ENCODE measurements around the gene KCNK17.

The KCNK17 gene, protein sequence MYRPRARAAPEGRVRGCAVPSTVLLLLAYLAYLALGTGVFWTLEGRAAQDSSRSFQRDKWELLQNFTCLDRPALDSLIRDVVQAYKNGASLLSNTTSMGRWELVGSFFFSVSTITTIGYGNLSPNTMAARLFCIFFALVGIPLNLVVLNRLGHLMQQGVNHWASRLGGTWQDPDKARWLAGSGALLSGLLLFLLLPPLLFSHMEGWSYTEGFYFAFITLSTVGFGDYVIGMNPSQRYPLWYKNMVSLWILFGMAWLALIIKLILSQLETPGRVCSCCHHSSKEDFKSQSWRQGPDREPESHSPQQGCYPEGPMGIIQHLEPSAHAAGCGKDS

DNA sequence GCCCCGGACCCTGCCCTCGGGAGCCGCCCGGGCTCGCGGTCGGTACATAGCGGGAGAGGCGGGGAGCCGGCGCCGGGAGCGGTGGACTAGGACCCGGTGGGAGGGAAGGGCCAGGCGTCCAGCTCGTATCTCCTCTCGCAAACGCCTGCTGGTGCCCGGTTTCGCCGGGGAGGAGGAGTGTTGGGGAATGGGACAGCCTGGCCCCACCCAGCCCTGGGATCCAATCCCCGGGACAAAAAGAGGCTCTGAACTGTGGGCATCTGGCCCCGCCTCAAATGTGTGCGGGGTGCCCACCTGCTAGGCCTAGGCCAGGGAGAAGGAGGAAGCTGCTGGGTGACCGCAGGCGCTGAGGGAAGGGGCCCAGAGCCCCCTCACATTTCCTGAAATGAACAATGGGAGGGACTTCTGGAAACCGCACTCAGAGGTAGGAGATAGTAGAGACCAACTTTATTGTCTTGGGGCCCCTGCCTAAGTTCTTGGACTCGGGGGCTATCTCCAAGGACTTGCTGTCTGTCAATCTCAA is at the start of gene KCNK17:
Gene KCNK17 (minus strand): TSS at position 147 of the 523 bp plus-strand sequence. CDS start 99 bp downstream, at position 48.
- FAIRE-seq = no peak

DNA sequence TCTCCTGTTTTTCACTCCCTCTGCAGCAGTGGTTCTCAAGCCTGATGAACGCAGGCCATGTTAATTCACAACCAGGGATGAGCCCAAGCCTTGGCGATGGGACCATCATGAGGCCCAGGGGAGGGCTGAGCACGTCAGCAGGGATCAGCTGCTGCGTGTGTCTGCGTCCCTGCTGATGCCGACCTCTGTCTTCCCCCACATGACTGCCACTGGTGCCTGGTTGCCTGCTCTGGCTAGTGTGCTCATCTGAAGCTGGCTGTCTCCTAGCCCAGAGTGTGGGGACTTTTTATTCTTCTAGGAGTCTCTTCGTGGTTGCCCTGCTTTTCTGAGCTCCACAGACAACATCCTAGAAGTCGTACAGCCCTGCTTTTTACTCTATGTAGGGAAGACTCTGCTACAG is 49.1 kb upstream of the KCNK17 start:
- FAIRE-seq = no peak

DNA sequence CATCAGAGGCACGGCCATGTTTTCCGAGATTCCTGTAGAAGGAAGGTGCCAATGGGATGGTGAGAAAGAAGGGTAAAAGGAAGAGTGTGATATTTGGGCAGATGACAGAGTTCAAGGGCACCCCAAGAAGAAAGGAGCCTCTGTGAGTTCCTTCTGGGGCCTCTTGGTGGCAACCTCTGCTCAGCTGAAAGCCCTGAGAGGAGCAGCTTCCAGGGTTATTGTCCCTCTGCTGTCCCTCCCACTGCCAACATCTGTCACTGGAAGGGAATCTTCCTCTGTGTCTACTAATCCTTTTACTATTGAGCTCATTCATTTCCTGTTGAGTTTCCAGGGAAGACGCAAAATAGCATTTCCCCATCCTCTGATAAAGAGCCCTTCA is 48.3 kb upstream of the KCNK17 start:
- FAIRE-seq = no peak

DNA sequence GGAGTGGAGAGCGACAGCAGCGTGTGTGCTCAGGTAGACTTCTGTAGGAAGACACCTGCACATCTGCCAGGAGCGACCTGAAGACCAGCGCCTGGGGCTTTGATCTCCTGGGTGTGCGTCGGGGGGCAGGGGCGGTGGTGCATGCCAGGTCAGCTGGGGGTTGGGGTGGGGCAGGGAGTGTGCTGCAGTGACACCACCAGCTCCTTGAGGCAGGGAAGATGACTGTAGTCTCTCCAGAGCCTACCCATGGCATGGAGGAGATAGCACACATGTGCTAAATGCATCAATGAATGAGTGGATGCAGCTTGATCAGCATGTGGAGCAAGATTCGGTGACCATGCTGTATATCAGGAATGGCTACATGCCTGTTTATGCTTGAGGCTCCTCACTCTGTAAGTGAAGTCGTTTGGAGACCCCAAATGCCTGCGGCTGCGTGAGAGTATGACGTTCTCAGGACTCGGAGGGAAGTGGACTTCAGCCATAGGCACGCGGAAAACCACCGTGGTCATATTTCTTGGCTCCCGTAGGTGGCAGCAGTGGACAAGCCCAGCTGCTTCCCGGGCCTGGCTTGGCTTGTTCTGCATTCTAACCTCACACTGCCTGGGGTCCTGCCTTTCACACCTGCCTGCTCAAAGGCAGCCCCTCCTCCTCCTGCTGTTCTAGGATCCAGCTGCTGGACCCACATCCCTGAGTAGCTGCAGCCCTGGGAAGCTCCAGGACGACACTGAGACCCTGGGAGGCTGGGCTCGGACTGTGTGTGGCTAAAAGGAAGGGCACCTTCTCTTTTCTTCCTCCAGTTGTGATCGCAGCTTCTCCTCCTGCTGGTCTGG is 47.7 kb upstream of the KCNK17 start:
- FAIRE-seq = no peak

DNA sequence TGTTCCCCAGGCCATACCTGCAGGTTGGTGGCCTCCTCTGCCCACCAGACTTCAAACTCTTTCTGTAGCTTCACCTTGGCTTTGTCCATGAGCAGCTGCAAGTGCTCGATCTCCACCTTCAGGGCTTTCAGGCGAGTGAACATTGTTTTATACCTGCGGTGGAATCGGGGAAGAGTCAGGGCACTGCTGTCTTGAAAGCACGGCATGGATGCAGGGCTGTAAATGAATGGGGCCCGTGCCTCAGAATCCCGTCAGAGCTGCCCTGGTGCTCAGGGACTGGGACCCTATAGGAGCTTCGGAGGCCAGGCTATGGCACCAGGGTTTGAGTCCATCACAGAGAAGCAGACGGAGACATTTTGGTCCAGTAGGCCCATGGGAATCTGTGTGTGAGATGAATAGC is 46.2 kb upstream of the KCNK17 start:
- no peak for FAIRE-seq

DNA sequence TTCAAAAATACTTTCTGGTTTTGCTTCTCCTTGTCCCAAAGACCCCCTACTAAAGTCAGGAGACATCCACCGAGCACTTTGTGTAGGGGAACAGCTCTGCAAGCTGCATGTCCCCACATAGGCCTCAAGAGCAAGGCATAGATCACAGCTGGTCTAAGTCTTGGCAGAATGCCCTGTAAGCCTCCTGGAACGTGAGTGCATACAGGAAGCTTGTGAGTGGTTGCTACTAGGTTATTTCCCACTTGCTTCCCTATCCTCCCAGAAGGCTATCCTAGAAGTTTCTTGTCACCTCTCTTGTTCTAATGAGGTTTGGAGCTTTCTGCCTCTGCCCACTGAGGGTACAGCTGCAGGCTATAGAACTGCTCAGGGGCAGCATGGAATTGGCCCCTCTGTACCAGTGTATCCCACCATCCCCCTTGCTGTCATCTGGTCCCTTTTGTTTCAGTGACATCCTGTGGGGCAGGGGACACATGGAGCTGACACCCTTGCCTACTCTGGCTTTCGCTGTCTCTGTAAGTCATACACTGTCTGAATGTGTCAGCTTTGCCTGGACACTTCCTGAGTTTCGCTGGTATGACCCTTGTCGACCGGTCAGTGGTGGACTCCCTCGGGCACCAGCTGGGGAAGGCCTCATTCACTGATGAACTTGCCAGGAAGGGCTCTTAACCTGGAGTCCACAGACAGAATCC is 43.9 kb upstream of the KCNK17 start:
- FAIRE-seq = no peak

DNA sequence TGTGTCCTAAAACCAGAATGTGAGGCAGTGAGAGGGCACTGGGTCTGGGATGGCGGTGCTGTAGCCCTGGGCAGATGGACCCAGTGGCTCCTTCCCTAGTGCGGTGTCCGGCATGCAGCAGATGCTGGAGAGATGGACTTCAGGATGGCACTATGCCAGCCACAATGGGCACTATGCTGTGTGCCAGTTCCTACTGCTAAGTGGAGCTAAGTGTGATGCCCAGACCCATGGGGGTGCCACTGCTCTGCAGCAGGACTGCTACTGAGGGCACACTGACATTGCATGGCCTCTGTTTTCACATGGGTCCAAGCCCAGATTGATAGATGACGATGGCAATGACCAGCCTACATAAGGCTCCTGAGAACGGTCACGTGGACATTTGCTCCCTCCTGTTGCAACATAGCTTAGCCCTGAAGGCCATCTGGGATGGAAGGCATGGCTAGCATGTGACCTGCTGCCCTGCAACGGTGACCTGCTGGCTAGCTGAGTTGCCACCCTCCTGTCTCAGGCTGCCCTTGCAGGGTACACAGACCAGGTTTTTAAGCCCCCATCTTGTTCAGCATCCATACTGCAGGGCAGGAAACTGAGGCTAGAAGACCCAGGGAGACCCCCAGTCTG is 39.6 kb upstream of the KCNK17 start:
- no peak for FAIRE-seq

DNA sequence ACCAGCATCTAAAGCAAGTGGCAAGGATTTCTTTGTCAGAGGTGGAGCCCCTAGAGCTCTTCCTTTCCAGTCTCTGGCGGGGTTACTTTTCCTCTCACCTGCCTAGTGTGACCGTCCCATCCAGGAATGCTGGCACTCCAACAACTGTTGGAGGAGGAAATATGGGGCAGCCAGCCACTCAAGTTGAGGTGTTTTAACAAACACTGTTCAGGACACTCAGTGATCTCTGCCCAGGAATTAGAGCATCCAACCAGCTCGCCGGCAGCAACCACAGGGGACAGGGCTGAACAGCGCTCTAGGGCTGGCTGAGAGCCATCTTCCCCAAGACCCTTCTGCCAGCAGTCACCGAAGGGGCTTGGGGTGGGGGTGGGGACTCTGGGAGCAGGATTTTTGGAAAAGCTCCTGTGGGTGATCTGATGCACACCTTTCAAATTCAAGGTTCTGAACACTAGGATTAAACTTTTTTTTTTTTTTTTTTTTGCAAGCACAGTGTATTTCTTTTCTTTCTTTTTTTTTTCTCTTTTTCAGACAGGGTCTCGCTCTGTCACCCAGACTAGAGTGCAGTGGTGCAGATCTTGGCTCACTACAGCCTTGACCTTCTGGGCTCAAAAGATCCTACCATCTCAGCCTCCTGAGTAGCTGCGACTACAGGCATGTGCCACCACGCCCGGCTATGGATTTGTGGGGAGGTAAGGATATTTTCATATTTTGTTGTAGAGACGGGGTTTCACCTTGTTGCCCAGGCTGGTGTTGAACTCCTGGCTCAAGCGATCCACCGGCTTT is 36.7 kb upstream of the KCNK17 start:
- FAIRE-seq = no peak

DNA sequence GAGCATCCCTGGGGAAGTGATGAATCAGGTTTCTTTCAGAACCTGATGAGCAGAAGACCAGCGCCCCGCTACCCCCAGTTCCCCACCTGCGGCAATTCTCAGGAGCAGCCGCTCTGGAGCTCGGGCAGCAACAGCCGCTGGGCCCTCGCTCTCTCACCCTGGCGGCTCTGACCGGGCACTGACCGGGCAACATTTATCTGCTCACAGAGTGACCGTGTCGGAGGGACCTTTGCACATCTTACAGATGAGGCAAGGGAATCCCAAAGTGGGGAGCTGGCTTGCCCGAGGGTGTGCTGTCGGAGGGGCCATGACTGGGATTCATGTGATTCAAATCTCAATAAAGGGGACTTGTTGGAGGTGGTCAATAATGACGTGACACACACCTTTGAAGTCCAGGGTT is 34.5 kb upstream of the KCNK17 start:
- FAIRE-seq = no peak

DNA sequence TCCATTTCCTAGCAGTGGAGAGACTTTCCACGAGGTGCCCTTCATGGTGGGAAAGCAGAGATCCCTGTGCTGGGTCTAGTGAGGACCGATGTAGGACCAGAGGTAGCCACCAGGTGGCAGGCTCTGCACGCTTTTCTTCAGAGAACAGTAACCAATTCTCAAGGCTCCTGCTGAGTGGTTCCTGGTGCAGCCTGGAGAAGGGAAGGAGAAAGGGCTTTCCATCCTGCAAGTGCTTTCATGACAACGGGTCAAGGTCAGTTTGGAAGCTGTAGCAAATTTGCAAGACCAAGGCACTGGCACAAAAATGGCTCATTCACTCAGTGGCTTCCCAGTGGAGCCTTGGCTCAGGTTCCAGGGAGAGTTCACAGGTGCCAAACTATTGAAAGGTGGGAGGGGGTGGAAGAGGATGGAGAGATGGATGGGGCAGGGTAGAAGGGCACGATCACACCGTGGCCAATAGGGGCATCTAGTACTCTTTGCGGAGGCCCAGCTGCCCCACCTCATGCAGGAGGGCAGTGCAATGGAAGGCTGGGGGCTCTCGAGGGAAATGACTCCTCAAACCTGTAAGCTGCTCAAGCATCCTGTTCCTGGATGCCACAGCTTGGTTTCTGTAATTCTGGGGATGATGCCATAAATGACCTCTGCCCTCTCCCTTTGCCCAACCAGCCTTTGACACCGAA is 33.8 kb upstream of the KCNK17 start:
- no peak for FAIRE-seq

DNA sequence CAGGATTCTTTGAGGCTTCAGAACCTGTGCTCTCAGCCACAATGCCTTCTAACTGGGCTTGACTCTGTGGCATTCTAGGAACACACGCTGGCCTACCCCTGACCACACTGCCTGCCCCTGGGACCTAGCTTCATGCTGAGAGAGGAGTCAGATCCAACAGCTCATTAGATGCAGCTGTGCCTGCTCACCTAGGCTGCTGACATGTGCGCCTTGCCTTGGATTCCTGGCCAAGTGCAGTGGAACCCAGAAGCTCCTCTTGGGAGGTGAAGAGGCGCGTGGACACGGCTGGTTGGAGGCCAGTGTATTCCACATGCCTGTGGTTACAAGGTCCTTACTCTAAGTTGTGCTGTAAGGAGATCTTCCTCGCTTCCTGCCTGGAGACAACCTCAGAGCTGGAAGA is 33.0 kb upstream of the KCNK17 start:
- FAIRE-seq = no peak

DNA sequence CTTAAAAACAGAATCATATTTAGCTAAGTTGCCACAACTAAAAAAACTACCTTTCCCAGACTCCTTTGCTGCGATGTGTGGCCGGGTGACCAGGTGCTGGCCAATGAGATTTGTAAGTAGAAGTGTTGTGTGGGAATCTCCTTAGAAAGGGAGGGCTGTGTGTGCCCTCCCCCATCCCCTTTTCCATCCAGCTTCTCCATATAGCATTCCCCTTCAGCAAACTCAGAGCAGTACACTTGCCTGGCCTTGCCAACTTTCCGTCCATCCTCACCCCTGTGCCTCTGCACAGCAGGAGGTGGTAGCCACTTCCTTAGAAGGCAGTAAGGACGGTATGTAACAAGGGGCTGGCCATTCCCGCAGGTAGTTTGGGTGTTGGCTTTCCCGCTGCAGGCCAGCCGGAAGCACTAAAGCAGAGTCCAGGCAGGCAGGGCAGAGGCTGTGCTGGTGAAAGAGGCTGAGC is 30.6 kb upstream of the KCNK17 start:
- FAIRE-seq = no peak

DNA sequence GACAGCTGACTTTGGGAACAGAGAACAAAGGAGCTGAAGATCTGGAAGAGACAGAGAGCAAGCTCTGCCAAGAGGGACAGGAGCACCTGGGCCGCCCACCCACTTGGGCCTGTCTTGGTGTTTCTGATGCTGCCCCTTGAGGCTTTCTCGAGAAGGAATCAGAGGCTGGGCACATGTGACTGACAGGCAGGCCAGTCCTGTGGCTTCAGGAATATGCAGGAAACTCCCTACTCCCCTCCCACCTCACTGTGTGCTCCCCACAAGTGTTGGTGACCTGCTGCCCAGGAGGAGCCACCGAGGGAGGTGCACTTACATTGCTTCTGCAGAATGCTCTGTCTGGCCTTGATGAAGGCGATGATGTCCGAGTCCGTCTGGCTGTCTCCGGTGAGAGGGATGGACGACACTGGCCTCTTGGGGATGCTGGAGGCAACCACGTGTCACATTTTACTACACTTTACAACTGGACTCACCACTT is 29.2 kb upstream of the KCNK17 start:
- FAIRE-seq = no peak

DNA sequence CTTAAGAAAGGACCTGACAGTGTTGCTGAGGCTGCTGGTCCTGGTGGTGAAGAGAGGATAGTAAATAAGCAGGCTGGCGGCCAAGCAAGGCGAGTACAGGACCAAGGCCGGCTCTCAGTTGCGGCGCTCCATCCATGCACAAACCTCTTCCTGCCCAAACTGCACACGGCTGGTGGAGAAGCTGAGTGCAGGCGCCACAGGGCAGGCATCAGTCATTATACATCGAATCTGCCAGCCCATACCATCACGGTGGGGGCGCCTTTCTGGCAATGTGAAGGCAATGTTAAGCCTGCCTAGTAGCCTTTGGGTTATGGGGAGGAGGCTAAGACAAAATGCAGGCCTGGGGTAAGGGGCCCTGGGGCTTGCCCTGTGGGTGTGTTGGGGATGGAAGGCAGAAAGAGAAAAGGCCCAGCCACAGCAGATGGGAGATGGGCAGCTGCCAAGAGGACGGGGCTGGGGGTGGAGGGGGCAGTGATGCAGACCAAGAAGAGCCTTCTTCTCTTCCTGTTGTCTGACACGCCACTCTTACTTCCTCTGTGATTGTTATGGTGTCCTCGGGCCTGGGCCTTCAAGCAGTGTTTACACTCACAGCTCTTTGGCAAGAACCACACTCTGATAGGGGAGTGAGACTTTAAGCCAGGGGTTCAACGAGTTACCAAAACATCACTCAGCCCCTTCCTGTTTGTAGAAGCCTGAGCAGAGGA is 28.6 kb upstream of the KCNK17 start:
- FAIRE-seq = no peak

DNA sequence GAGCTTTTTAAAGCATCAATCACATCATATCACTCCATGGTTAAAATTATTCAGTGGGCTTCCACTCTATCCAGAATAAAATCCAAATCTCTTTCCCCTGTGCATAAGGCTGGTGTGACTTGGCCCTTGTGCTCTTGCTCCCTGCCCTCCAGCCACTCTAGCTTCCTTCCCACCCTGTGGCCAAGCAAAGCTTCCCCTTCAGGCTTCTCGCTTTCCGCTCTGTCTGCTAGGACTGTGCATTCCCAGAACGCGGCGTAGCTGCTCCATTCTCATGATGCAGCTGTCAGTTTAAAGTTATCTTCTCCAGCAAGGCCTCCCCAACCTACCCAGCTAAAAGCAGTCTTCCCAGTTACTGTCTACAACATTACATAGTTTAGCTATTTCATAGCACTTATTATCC is 27.7 kb upstream of the KCNK17 start:
- FAIRE-seq = no peak

DNA sequence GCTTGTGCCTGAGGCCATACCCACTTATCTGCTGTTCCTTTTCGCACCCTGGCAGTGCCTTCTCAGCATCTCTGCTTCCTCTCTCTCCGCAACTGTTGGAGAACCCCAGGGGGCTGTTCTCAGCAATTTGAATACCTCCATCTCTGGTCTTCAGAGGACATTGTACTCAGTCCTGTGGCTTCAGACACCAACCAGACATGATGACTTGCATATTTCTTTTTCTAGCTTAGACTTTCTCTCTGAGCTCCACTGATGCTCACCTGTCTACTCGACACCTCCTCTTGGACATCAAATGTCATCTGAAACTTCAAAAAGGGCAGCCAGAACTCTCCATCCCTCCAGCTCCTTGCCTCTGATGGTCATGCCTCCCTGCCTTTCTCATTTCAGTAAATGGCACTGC is 27.1 kb upstream of the KCNK17 start:
- FAIRE-seq = no peak

DNA sequence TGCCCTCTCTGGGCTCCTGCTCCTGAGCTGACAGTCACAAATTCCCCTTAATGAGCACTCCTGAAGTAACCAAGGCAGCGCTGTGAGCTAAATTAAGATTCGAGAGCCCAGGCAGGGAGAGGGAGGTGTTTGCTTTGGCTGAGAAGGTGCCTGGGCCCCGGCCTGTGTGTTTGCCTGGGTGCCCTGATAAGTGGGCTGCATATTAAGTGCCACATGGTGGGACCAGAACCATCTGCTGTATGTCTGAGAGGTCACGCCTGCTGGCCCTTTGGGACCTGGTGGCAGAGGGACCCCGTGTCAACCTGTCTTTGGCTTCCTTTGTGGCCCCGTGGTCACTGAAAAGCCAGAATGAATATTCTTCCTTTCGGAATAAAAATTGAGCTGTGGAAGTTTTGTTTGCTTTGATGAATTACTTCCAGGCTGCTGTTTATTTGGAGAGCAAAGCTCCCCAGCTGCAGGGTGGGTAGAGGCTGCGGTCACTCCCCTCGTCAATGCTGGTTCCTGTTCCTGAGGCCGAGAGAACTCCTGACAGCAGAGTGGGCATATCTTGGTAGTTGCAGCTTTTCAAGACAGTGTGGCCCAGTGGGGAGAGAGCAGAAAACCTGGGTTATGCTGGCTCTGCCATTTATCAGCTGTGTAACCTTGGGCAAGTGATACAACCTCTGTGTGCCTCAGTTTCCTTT is 25.8 kb upstream of the KCNK17 start:
- no peak for FAIRE-seq

DNA sequence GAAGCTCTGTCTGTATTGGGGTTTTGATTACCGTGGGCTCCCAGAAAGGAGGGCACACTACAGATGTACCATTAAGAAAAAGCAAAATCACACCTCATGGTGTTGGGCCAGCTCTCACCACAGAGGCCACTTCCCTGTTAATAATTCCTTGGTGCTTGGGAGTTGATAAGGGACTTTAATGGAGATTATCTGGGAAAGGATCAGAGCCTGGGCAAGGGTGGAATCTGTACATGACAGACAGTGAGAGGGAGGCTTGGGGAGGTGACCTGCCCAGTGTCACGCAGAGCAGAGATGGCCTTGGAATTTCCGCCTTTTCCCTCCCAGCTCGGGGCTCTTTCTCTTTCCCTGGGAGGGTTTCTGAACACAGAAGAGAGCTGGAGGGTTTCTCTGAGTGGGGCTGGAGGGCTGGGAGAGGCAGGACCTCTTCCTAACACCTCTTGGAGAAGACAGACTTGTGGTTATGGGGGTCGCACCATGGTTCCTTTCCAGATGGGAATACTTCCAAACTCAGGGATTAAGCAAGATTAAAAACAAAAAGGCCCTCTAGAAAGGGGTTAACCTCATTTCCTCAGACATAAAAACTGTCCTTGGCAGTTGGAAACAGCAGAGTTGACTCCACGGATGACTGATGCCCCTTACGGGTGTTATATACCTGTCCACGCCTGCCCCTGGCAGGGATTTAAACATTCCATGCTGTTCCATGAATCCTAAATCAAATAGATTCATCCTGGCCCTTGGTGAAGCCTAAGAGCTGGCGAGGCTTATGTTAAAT is 25.1 kb upstream of the KCNK17 start:
- no peak for FAIRE-seq

DNA sequence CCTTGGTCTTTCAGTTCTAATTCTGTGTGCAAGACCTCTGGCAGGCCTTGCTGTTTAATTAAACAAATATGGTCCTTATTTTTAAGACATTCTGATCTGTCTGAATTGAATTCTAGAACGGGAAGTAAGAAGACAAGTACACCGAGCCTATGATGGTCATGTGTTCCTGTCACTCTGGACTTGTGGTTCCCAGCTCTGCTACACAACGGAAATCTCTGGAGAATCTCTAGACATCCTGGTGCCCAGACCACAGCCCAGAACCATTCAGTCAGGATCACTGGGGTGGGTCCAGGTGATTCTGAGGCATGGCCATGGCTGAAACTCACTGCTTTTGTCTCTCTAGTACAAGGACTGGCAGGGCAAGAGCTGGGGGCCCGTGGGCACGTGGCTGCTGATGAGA is 24.2 kb upstream of the KCNK17 start:
- FAIRE-seq = no peak
